ENCODE measurements around the gene CD59.

Gene CD59

DNA sequence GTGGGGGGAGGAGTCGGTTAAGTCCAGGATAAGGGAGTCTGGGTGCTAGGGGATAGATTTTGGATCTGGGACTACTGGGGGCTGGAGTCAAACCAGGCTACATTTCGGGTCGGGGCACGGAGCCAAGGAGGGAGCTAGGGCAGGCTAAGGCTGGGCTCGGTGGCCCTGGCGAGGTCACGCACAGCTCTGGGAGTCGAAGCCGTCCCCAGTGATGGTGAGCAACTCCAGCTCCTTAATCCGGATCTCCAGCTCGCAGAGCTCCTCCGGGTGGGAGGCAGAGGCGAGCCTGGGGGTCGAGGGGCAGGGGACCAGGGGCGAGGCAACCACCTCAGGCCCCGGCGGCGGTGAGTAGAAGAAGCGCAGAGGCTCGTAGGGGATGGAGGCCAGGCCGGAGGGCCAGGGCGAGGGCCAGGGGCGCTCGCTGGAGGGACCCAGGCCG is 36.1 kb downstream of the CD59 start:
- Mint-ChIP-seq H3K27me3 (peaks cover 5% of the 10 kb centered on the region), H3K36me3 (no peaks in the 10 kb centered on the region), H3K27ac (no peak overlapping the region), H3K4me3 (peak overlapping the region; percentile 94), H3K9me3 (no peaks in the 10 kb centered on the region), H3K4me1 (peaks cover 25% of the 10 kb centered on the region)
- DNase-seq (ENCODE audit: low spot score in 2 of 2): peak in 1 of 2 donors; percentile 26
- no peak for ATAC-seq (ENCODE audit: low read depth)

DNA sequence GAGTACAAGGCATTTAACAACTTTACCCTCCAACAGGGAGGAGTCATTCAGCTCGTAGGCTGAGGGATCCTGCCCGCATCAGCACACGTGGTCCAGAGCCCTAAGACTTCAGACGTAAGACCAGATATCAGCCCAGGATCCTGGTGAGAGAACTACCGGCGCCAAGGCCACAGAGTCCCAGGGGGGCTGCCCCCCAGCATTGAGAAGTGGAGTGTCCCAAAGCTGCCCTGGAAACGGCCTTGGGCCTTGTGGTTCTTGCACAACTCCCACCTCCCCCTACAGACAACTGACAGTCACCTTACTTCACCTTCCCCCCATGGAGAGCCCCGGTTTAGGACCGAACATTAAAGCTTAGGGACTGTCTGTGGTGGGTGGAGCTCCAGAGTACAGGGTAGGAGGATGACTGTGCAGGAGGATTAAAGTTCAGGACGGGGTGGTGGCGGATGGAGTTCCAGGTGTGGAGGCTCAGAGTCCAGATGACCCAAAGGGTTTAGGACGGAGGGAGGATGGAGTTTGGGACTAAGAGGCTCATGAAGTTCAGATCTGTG is 36.6 kb downstream of the CD59 start:
- Mint-ChIP-seq H3K4me3 (peak overlapping the region; percentile 94), H3K36me3 (no peaks in the 10 kb centered on the region), H3K27ac (no peak overlapping the region), H3K27me3 (peaks cover 5% of the 10 kb centered on the region), H3K4me1 (peaks cover 25% of the 10 kb centered on the region), H3K9me3 (no peaks in the 10 kb centered on the region)
- DNase-seq (ENCODE audit: low spot score in 2 of 2) (peak in 1 of 2 donors; percentile 16), ATAC-seq (ENCODE audit: low read depth) (no peak)

DNA sequence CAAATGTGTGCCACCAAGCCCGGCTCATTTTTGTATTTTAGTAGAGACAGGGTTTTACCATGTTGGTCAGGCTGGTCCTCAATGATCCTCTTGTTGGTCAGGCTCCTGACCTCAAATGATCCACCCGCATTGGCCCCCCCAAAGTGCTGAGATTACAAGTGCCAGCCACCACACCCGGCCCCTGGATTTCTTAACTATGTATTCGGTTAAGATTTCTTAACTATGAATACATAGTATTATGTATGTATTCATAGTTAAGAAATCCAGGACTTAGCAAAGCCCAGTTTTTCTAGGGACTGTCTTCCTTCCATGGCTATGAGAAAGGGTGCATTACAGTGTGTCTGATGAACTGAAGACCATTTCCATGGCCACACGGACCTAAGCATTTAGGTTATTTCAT is 37.3 kb downstream of the CD59 start:
- Mint-ChIP-seq H3K4me3 (no peak overlapping the region), H3K9me3 (no peaks in the 10 kb centered on the region), H3K27me3 (peaks cover 5% of the 10 kb centered on the region), H3K36me3 (no peaks in the 10 kb centered on the region), H3K4me1 (peaks cover 25% of the 10 kb centered on the region), H3K27ac (no peak overlapping the region)
- no peak for ATAC-seq (ENCODE audit: low read depth)
- no peak for DNase-seq (ENCODE audit: low spot score in 2 of 2)

DNA sequence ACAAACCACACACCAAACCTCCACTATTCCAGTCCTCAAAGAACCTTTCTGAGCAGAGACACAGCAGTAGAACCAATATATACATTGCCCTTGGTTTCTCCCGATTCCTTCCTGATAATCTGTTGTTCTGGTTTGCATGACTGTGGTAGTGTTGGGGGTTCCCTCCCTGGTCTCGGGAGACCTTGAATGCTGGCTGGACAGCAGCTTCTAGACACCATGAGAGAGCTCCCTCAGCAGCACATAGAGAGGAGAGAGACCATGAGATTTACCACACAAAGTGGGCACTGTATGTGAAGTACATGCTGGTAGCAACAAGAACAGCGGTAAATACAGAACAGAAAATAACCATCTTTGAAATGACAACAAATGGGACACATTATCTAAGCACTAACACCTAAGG is 38.2 kb downstream of the CD59 start:
- no peak overlapping the region for H3K4me3 Mint-ChIP-seq
- DNase-seq (ENCODE audit: low spot score in 2 of 2) (no peak), ATAC-seq (ENCODE audit: low read depth) (no peak)
- peaks cover 25% of the 10 kb centered on the region for H3K4me1 Mint-ChIP-seq
- peaks cover 8% of the 10 kb centered on the region for H3K27me3 Mint-ChIP-seq
- no peaks in the 10 kb centered on the region for H3K9me3 Mint-ChIP-seq
- H3K36me3 Mint-ChIP-seq: no peaks in the 10 kb centered on the region
- no peak overlapping the region for H3K27ac Mint-ChIP-seq

DNA sequence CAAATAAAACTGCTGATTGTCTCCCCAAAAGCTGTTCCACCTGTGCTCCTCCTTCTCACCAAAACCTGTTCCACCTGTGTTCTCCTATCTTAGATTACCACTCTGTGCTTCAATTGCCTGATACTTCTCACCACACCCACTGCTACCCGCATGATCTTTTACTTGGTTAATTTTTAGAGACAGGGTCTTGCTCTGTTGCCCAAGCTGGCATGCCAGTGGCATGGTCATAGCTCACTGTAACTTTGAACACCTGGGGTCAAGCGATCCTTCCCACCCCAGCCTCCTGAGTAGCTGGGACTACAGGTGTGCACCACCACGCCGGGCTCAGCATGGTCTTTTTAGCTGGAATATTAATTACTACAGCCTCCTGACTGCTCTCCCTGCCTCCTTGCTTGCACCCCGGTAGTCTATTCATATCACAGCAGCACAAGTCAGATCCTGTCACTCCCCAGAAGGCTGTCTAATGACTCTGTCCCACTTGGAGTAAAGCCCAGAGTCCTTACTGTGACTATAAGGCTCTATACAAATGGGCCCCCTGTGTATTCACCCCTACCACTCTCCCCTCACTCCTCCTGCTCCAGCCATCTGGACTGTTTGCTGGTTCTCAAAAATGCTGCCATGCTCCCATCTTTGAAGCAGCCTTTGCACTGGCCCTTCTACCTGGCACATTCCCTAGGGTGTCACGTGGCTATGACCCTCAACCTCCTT is 39.1 kb downstream of the CD59 start:
- H3K27me3 Mint-ChIP-seq: peaks cover 8% of the 10 kb centered on the region
- no peaks in the 10 kb centered on the region for H3K9me3 Mint-ChIP-seq
- H3K4me1 Mint-ChIP-seq: peaks cover 25% of the 10 kb centered on the region
- ATAC-seq (ENCODE audit: low read depth) (no peak), DNase-seq (ENCODE audit: low spot score in 2 of 2) (no peak)
- no peaks in the 10 kb centered on the region for H3K36me3 Mint-ChIP-seq
- H3K4me3 Mint-ChIP-seq: no peak overlapping the region
- H3K27ac Mint-ChIP-seq: no peak overlapping the region

DNA sequence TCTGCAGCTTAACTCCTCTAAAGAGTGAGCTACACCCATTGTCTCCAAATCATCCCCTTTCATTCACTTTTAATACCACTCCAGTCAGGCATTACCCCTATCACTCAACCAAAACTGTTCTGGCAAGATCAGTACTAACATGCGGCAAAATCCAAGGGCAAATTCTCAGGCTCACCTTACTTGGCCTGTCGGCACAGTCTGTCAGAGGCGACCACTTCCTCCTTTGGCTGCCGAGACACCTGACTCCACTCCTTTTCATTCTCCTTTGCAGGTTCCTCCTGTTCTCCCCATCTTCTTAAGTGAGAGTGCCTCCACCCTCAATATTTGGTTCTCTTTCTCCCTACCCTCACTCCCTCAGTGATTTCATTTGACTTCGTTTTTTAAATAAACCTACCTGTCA is 39.8 kb downstream of the CD59 start:
- Mint-ChIP-seq H3K27ac (no peak overlapping the region), H3K27me3 (peaks cover 8% of the 10 kb centered on the region), H3K9me3 (no peaks in the 10 kb centered on the region), H3K4me3 (no peak overlapping the region), H3K36me3 (no peaks in the 10 kb centered on the region), H3K4me1 (peaks cover 22% of the 10 kb centered on the region)
- no peak for ATAC-seq (ENCODE audit: low read depth)
- DNase-seq (ENCODE audit: low spot score in 2 of 2): no peak

DNA sequence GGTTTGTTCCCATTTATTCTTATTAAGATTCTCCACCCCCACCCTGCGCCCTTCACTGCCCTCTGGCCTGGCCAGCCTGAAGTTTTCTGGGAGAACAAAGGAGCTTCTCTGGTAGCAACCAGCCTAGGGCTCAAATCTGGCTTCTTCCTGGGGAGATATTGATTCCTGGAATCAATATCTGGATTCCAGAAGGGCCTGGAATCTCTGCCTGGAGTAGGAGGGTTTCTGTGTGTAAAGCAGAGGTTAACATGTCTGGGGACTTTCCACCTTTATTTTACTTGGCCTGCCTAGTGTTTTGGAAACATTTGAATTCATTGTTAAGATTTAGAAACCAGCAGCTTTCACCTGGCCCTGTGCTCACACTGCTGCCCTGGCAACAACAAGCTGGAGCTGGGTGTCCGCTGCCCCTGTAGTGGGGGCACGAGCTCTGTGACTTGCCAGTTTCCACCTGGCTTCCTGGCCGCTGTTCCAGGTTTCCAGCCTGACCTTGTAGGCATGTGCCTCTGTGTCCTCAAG is 41.1 kb downstream of the CD59 start:
- DNase-seq (ENCODE audit: low spot score in 2 of 2) (no peak), ATAC-seq (ENCODE audit: low read depth) (no peak)
- no peak overlapping the region for H3K4me3 Mint-ChIP-seq
- no peaks in the 10 kb centered on the region for H3K9me3 Mint-ChIP-seq
- peaks cover 9% of the 10 kb centered on the region for H3K27me3 Mint-ChIP-seq
- H3K4me1 Mint-ChIP-seq: peaks cover 15% of the 10 kb centered on the region
- H3K27ac Mint-ChIP-seq: no peak overlapping the region
- no peaks in the 10 kb centered on the region for H3K36me3 Mint-ChIP-seq

DNA sequence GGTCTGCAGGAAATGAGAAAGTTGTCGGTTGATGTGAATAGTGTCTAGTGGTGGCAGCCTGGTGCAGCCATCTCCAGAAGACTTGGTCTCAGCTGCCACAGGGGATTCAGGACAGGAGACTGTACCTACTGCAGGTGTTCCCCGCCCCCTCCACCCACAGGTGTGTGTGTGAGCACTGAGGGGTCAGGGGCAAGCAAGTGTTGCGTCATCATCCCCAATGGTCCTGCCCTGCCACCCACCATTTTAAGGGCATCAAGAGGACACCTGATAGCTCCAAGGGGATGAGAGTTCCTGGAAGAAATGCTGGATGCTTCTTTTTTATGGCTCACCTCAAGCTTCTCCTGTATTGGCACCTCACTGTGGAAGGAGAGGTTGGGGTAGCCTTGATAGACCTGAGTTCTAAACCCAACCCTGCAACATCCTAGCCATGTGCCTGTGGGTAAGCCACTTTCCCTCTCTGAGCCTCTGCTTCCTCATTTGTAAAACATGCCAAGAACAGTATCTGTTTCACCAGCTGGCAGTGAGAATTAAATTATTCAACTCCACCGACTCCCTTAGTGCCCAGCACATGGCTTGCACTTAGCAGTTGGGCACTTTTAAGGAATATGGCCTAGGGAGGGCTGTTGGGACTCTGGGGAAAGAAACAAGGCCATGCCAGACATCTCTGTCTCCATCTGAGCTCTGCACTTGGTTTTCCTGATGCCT is 41.7 kb downstream of the CD59 start:
- ATAC-seq (ENCODE audit: low read depth) (no peak), DNase-seq (ENCODE audit: low spot score in 2 of 2) (no peak)
- Mint-ChIP-seq H3K4me1 (peaks cover 11% of the 10 kb centered on the region), H3K4me3 (no peak overlapping the region), H3K36me3 (no peaks in the 10 kb centered on the region), H3K27me3 (peaks cover 11% of the 10 kb centered on the region), H3K9me3 (no peaks in the 10 kb centered on the region), H3K27ac (no peak overlapping the region)

DNA sequence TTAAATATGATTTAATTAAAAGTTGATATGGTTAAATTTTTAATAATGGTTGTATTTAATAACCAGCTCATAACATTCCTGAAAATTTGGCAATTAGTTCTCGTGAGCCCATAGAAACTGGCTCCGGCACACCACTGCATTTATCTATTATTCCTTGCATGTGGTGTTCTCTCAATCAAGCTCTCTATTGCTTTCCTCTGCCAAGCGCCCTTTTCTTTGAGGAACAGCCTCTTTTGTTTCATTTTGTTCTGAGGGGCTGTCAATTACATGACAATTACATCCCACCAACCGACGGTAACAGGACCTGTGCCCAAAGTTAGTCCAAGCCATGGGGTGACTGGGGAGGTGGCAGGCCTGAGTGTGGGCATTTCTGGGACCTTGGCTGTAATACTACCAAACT is 43.7 kb downstream of the CD59 start:
- H3K4me1 Mint-ChIP-seq: peaks cover 11% of the 10 kb centered on the region
- H3K36me3 Mint-ChIP-seq: no peaks in the 10 kb centered on the region
- no peaks in the 10 kb centered on the region for H3K9me3 Mint-ChIP-seq
- H3K4me3 Mint-ChIP-seq: no peak overlapping the region
- ATAC-seq (ENCODE audit: low read depth) (no peak), DNase-seq (ENCODE audit: low spot score in 2 of 2) (no peak)
- no peak overlapping the region for H3K27ac Mint-ChIP-seq
- peaks cover 19% of the 10 kb centered on the region for H3K27me3 Mint-ChIP-seq

DNA sequence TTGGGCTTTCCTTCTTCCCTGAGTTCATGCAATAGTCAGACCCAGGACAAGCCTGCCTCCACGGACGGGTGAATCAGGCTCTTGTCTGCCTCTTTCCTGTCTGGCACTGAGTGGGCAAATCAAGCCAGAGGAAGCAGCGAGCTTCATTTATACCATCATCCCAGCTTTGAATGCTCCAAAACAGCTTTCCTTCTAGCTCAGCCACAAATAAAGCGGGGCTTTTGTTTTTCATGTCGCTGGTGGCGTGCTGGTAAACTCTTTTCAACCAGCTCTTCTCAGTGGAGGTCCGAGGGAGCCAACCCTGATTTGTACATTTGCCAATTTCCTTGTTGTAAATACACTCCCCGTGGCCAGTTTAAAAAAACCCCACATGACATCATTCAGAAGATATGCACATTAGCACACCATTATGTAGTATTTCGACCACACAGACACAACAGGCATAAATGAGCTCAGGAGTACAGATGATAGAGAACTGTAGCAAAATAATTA is 44.2 kb downstream of the CD59 start:
- H3K9me3 Mint-ChIP-seq: no peaks in the 10 kb centered on the region
- no peaks in the 10 kb centered on the region for H3K36me3 Mint-ChIP-seq
- DNase-seq (ENCODE audit: low spot score in 2 of 2): no peak
- peaks cover 19% of the 10 kb centered on the region for H3K27me3 Mint-ChIP-seq
- H3K4me1 Mint-ChIP-seq: peaks cover 9% of the 10 kb centered on the region
- no peak overlapping the region for H3K27ac Mint-ChIP-seq
- ATAC-seq (ENCODE audit: low read depth): no peak
- H3K4me3 Mint-ChIP-seq: no peak overlapping the region

DNA sequence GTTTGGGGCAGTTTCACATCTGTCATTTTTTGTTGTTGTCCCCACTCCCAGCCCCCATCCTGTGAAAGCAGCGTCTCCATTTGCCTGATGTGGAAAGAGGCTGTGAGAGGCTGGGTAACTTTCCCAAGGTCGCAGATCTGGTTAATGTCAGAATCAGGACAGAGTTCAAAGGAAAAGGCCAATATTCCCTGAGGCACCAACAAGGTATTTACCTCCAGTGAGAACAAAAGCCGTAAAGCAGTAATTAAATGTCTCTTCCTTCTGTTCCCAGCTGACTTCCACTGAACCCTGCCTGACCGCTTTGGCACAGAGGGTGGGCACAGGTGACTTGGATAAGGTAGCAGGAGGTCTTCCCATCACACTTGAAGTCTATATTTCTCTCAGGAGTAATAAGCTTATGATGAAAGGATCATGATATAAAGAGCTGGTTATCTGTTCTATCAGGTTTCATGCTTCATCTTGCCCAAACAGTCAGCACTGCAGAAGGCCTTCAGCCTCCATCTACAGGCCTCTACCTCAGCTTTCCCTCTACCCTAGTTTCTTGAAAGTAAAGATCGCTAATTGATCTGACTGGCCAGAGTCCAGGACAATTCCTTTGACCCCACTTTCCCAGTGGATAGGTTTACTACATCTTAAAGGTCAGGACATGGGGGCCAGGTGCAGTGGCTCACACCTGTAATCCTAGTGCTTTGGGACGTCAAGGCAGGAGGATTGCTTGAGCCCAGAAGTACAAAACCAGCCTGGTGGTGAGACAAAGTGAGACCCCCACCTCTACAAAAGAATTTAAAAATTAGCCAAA is 45.0 kb downstream of the CD59 start:
- peaks cover under 1% of the 10 kb centered on the region for H3K4me1 Mint-ChIP-seq

DNA sequence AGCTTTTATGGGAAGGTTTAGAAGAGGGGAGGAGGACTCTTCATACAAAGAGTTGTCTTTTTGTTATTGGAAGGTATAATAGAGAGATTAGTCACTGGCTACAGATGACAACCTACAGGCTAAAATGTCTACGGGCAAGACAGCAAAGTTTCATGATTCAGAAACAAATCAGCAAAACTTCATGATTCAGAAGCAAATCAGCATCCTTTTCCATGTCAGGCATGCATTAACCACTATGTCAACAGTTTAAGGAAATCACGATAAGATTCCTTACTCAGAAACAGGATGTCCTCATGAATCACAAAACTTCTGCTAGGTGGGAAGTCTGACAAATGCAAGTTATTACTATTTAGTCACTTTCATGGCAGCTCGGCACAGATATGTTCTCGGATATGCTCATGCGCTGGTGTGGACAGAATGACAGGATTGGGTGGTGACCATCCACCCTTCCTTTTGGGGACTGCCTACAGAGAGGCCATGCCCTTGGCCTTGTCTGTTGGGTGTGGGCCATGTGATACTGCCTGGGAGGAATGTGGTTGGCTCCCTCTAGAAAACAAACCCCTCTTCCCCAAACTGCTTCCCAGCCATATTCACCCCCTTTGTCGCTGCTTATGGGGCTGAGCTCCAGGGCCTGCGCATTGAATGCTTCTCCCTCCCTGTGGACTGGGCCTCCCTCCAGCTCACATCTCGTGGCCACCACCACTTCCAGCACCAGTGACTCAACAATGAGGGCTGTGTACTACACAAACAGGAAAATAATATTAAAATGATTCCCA is 45.7 kb downstream of the CD59 start:
- H3K27ac Mint-ChIP-seq: no peak overlapping the region
- no peak overlapping the region for H3K4me3 Mint-ChIP-seq
- H3K9me3 Mint-ChIP-seq: no peaks in the 10 kb centered on the region
- ATAC-seq (ENCODE audit: low read depth) (no peak), DNase-seq (ENCODE audit: low spot score in 2 of 2) (no peak)
- H3K4me1 Mint-ChIP-seq: no peaks in the 10 kb centered on the region
- H3K27me3 Mint-ChIP-seq: peaks cover 16% of the 10 kb centered on the region
- no peaks in the 10 kb centered on the region for H3K36me3 Mint-ChIP-seq

More for the DNA sequence above, 45.0 kb downstream of the CD59 start:
- DNase-seq (ENCODE audit: low spot score in 2 of 2) (no peak), ATAC-seq (ENCODE audit: low read depth) (no peak)
- no peaks in the 10 kb centered on the region for H3K36me3 Mint-ChIP-seq
- no peak overlapping the region for H3K4me3 Mint-ChIP-seq
- H3K27ac Mint-ChIP-seq: no peak overlapping the region
- H3K27me3 Mint-ChIP-seq: peaks cover 17% of the 10 kb centered on the region
- H3K9me3 Mint-ChIP-seq: no peaks in the 10 kb centered on the region

DNA sequence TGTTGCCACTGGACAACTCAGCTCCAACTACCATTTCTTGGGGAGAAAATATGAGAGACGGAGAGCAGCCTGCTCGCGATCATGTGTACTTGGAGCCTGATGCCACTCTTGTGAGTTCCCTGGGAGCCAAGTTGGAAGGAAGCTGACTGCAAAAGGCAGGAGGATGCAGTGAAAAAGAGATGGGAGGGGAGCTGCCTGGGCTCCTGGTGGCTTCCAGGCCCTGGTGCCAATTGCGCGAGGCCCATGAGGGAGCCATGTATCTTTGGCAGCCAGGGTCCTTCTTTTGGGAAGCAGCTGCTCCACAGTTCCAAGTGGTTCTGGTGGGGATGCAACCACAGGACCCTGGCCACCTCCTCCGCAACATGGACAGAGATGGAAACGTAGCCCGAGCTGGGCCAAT is 46.7 kb downstream of the CD59 start:
- Mint-ChIP-seq H3K36me3 (no peaks in the 10 kb centered on the region), H3K9me3 (no peaks in the 10 kb centered on the region), H3K4me1 (no peaks in the 10 kb centered on the region), H3K27me3 (peaks cover 18% of the 10 kb centered on the region), H3K27ac (no peak overlapping the region), H3K4me3 (no peak overlapping the region)
- ATAC-seq (ENCODE audit: low read depth): no peak
- DNase-seq (ENCODE audit: low spot score in 2 of 2): no peak
